ENCODE results near the gene FSTL5. TPM values are rescaled to one million over a fixed set of nuclear protein-coding genes. Genes with fewer than 3 reads are reported as not detected.

The FSTL5 gene
- total and polyA plus RNA-seq, 9 of the 15 experiments (the other 6 are each of a cell fraction or from before 2014, with no cell fraction given) = 0.09 to 3.1 (median 0.50) TPM; not detected in 1

- TF ChIP-seq CREB5 (CRISPR knock-in tag; IDR thresholded peaks at IDR 0.05) (no peak), ZNF57 (CRISPR knock-in tag; IDR thresholded peaks at IDR 0.05) (no peak), ZNF512 (tag; IDR thresholded peaks at IDR 0.05) (no peak), SIN3A (IDR thresholded peaks at IDR 0.05; ENCODE audit: borderline replicate concordance in 2 of 2, control insufficient read depth in 1 of 2, low read depth in 2 of 2, low read length in 2 of 2) (no peak), PHB2 (IDR thresholded peaks at IDR 0.05; ENCODE audit: low read depth) (no peak), ZNF395 (CRISPR knock-in tag; IDR thresholded peaks at IDR 0.05) (no peak), EWSR1 (IDR thresholded peaks at IDR 0.05; ENCODE audit: borderline replicate concordance, low read depth, partially characterized antibody) (no peak)
Observed at GRCh38 chr4:161364681-161365080, 799.1 kb downstream of the FSTL5 start (continued).
